Caki2 (cell line): Measurements from ENCODE around the gene NR2F6. TPM values are rescaled to one million over a fixed set of nuclear protein-coding genes. Genes with fewer than 3 reads are reported as not detected.
"Not testable (repeated sequence)": the region's sequence is repeated elsewhere in the genome, so short reads cannot be mapped to it uniquely, and the experiment has no call there.

Experiments used
- DNase-seq: peaks from one replicate; pipeline ENCODE4 v3.0.0-alpha.2; 2015; ENCODE audit warnings: low read depth
- in situ Hi-C: cut with HindIII; loops from 2 replicates; pipeline ENCODE4 v1.10.0; 2016; ENCODE audit warnings: low sequenced_read_pairs, low pct_unique_long_range_greater_than_20kb, mixed read lengths
- total RNA-seq: library from RNA; depleted of rRNA; stranded (reverse); fragments of >200 nt; shearing (Covaris generic); gene quantifications from 2 replicates; pipeline ENCODE4 v1.2.3, GENCODE V29; 2014; ENCODE audit warnings: low replicate concordance; rRNA removed

The NR2F6 gene
- total RNA-seq, 1 experiment from 2014 or later = 145 TPM

DNA sequence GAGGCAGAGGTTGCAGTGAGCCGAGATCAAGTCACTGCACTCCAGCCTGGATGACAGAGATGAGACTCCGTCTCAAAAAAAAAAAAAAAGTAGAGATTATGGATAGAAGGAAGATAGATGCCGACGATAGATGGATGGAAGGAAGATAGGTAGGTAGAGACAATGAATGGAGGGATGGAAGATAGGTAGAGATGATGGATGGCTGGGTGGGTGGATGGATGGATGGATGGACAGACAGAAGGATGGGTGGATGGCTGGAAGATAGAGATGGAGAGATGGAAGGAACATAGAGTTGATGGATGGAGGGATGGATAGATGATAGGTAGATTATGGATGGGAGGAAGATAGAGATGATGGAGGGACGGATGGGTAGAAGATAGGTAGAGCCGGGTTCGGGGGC is 49.1 kb downstream of the NR2F6 start:
- no peak for DNase-seq
- in situ Hi-C loops = no loop called here

DNA sequence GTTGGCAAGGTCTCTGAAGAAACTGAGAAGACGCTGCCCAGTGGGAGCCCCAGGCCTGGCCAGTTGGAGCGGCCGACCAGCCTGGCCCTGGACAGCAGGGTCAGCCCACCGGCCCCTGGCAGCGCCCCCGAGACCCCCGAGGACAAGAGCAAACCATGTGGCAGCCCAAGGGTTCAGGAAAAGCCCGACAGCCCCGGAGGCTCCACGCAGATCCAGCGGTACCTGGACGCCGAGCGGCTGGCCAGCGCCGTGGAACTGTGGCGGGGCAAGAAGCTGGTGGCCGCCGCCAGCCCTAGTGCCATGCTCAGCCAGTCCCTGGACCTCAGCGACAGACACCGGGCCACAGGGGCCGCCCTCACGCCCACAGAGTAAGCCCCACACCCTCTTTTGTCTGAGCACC is 50.6 kb downstream of the NR2F6 start:
- DNase-seq = no peak
- in situ Hi-C loops = no loop called here

DNA sequence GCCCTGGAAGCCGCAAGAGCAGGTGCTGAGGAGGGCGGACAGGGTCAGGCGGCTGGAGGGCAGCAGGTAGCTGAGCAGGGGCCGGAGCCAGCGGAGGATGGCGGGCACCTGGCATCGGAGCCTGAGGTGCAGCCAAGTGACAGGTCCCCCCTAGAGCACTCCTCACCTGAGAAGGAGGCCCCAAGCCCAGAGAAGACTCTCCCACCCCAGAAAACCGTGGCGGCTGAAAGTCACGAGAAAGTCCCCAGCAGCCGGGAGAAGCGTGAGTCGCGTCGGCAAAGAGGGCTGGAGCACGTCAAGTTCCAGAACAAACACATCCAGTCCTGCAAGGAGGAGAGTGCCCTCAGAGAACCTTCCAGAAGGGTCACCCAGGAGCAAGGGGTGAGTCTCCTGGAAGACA is 51.1 kb downstream of the NR2F6 start:
- in situ Hi-C loops = no loop called here
- no peak for DNase-seq

DNA sequence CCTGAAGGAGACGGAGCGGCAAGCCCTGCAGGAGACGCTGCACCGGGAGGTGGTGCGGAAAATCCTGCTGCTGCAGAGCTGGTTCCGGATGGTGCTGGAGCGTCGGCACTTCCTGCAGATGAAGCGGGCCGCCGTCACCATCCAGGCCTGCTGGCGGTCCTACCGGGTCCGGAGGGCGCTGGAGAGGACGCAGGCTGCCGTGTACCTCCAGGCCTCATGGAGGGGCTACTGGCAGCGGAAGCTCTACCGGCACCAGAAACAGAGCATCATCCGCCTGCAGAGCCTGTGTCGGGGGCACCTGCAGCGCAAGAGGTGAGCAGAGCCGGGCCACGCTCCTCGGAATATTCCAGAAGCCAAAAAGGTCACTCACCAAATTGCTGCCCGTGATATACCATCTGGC is 53.0 kb downstream of the NR2F6 start:
- in situ Hi-C loops = no loop called here

DNA sequence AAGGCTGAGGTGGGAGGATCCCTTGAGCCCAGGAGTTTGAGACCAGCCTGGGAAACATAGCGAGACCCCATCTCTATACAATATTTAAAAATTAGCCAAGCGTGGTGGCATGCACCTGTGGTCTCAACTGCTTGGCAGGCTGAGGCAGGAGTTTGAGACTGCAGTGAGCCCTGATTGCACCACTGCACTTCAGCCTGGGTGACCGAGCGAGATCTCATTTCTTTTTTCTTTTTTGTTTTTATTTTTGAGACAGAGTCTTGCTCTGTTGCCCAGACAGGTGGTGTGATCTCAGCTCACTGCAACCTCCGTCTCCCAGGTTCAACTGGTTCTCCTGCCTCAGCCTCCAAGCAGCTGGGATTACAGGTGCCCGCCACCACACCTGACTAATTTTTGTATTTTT is 54.0 kb downstream of the NR2F6 start:
- in situ Hi-C loops, DNase-seq: not testable (repeated sequence)

More for the DNA sequence above, 53.0 kb downstream of the NR2F6 start:
- no peak for DNase-seq

DNA sequence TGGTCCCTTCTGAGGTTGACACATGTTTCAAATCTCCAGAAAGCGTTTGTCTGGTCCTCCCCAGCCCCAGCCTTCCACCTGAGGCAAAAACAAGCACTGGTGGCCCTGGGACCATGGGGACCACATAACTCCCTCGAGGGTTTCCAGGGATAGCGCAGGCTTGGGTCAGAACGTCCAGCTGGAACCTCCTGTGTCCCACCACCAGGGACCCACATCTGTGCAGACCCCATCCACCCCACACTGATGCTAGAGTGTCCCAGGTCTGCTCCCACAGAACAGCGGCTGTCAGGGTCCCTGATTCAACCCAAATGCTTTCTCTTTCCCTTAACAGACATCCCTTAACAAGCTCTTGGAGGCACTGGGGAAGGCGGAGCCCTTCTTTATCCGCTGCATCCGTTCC is 60.1 kb downstream of the NR2F6 start:
- in situ Hi-C loops = no loop called here
- no peak for DNase-seq

DNA sequence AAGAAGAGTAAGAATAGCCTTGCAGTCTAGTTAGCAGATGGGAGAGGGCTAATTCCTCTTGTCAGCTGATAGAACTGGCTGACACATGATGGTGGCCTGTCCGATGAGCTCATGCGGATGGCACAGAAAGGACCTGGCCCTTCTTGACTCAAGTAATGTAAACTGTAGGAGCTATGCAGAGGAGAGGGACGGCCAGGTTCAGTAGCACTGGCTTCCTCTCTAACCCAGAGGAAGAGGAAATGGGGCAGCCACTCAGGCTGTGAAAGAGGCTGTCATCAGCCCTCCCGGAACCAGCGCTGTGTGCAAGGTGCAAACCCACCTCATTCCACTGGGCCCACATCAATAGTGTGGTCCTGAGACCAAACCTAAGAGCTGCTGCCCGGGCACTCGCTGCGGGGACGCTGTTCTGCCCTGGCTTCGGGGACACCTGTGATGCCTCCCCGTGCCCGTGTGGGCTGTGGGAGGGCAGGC is 61.3 kb downstream of the NR2F6 start:
- in situ Hi-C loops = no loop called here
- DNase-seq = no peak

DNA sequence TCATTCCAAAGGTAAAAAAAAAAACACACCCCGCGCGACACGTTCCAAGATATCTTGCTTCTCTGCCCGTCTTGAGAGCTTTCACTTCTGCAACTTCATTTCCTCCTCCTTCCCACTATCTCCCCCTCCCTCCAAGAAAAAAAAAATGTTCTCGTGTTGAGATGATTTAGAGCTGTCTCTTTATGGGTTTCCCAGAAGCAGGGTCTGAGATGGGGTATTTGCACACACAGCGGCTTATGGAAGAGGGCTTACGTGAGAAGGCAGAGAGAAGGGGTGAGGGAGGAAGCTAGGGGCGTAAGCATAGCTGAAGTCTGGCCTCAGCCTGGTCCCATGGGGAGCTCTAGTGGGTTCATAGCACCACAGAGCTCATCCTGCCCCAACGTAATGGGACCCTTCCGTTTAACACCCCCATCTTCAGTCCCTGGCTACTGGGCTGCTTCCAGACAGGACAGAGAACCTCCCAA is 61.8 kb downstream of the NR2F6 start:
- in situ Hi-C loops = no loop called here
- no peak for DNase-seq

DNA sequence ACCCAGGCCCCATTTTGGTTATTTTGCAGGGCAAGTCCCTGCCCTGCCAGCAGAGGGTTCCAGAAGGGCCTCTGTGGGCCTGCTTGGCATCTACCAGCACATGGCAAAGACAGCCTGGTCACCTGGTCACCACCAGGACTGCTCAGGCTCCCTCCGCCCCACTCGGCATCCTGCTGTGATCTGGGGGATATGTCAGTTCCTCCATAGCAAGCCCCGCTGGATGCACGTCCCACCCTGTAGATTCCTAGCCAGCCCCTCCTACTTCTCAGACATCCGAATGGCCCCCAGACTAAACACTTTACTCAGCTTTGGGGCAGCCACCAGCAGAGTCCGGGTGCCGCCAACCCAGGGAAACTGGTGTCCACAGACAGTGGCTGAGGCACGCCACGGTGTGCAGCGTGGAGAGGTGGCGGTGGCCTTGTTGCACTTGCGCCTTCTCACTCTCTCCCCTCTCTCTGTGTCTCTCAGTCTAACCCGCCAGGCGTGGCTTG is 62.4 kb downstream of the NR2F6 start:
- in situ Hi-C loops = no loop called here
- no peak for DNase-seq

Other genes with a start within 250 kb of the NR2F6 start
- gene CPAMD8, start 219.1 kb downstream of the NR2F6 start, total RNA-seq = 0.29 and 0.64 TPM in 2 replicates
- 23.7 and 24.2 TPM in 2 replicates for gene HAUS8, start 170.5 kb downstream of the NR2F6 start, total RNA-seq
- 29.6 and 49.7 TPM in 2 replicates for gene MYO9B, start 170.1 kb downstream of the NR2F6 start, total RNA-seq
- gene USE1, start 30.6 kb downstream of the NR2F6 start, total RNA-seq = 59.3 and 78.1 TPM in 2 replicates
- 6.5 and 26.0 TPM in 2 replicates for gene OCEL1, start 19.7 kb downstream of the NR2F6 start, total RNA-seq
- not detected in 2 replicates for gene USHBP1, start 18.8 kb upstream of the NR2F6 start, total RNA-seq
- 247 and 320 TPM in 2 replicates for gene BABAM1, start 21.5 kb upstream of the NR2F6 start, total RNA-seq
- gene ANKLE1, start 36.0 kb upstream of the NR2F6 start, total RNA-seq = 0.51 TPM in 1 of 2 replicates, not detected in the other
- gene ABHD8, start 57.5 kb upstream of the NR2F6 start, total RNA-seq = 38.9 and 49.9 TPM in 2 replicates
- gene MRPL34, start 60.0 kb upstream of the NR2F6 start, total RNA-seq = 21.0 and 38.9 TPM in 2 replicates
- gene DDA1, start 63.6 kb upstream of the NR2F6 start, total RNA-seq = 17.9 and 23.5 TPM in 2 replicates
- 4.6 and 5.4 TPM in 2 replicates for gene ANO8, start 88.9 kb upstream of the NR2F6 start, total RNA-seq
- gene GTPBP3, start 91.6 kb upstream of the NR2F6 start, total RNA-seq = 49.6 and 61.3 TPM in 2 replicates
- gene PLVAP, start 131.4 kb upstream of the NR2F6 start, total RNA-seq = not detected in 2 replicates
- gene CCDC194, start 148.3 kb upstream of the NR2F6 start, total RNA-seq = not detected in 2 replicates
- 25.1 and 26.8 TPM in 2 replicates for gene BST2, start 159.7 kb upstream of the NR2F6 start, total RNA-seq
- 77.8 and 129 TPM in 2 replicates for gene MVB12A, start 174.1 kb upstream of the NR2F6 start, total RNA-seq
- gene TMEM221, start 202.7 kb upstream of the NR2F6 start, total RNA-seq = not detected in 2 replicates
- not detected in 2 replicates for gene NXNL1, start 215.0 kb upstream of the NR2F6 start, total RNA-seq
- 18.2 and 44.5 TPM in 2 replicates for gene SLC27A1, start 224.6 kb upstream of the NR2F6 start, total RNA-seq